ENCODE results near the gene SUGCT.
"Not testable (repeated sequence)": the region's sequence is repeated elsewhere in the genome, so short reads cannot be mapped to it uniquely, and the experiment has no call there.

The SUGCT gene

DNA sequence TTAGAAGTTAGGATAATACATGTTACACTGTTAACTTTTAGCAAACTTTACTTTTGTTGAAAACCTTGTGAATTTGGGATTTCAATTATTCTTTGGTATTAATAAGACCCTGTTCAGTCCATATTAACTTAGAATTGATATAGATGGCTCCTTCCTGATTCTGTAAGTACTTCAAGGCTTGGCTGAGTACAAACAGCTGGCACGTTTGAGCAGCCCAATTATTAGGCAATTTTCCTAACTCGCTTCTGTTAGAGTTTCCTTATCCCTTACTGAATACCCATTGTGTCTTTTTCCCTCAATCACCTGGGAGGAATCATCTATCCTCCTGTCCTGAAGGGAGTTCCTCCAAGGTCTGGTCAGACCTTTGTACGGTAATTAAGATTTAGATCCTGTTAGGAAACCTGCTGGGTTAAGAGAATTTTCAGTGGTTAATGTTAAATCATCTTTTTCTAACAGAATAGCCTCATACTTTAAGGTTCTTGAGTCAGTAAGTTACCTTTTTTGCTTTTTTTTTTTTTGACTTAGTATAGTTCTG, 10.9 kb downstream of the SUGCT start:
- H3K36me3 ChIP-seq (ENCODE audit: control insufficient read depth, insufficient read depth, low read length); H3K79me2 ChIP-seq; H3K4me2 ChIP-seq (ENCODE audit: low read length); H3K4me1 ChIP-seq; H3K9ac ChIP-seq; H2AFZ ChIP-seq; H3K27ac ChIP-seq; H3K4me3 ChIP-seq (ENCODE audit: low read depth, low read length); H3K27me3 ChIP-seq (ENCODE audit: control insufficient read depth, insufficient read depth, low read length); H3K9me3 ChIP-seq (ENCODE audit: control insufficient read depth, low read length): not testable (repeated sequence)

DNA sequence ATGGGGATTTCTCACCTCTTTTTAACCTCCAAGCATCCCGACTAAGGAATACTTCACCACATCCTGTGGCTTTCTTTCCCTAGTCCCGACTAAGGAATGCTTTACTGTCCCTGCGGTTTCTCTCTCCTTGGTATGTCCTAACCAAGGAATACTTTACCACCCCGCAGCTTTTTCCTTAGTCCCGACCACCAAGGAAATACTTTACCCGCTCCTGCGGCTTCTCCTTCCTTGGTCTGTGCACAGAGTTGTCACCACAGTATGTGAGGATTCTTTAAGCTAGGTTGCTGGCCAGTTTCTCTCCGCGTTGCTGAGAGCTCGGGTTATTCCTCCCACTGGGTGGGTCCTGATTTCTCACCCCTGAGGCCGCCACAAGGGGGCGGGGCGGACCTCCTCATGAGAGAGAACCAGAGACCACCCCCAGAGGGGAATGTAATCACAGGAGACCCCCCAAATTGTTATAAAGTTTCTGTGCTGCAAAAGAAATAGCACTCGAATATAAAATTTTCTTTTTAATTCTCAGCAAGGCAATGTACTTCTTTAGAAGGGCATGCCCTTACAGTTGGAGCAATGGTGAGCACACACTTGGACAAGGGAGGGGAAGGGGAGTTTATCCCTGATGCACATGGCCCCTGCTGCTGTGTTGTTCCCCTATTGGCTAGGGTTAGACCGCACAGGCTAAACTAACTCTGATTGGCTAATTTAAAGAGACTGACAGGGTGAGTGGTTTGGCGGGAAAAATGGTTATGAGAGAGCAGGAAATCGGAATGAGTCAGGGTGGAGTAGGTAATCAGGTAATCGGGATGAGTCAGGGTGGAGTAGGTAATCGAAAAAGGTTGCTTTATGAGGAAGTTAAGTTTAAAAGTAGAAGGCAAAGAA, 12.8 kb downstream of the SUGCT start:
- no peak overlapping the region for H3K4me3 ChIP-seq (ENCODE audit: low read depth, low read length)
- no peaks in the 10 kb centered on the region for H3K4me1 ChIP-seq
- no peaks in the 10 kb centered on the region for H3K79me2 ChIP-seq
- no peak overlapping the region for H3K4me2 ChIP-seq (ENCODE audit: low read length)
- H3K9me3 ChIP-seq (ENCODE audit: control insufficient read depth, low read length) = no peaks in the 10 kb centered on the region
- no peaks in the 10 kb centered on the region for H3K27me3 ChIP-seq (ENCODE audit: control insufficient read depth, insufficient read depth, low read length)
- no peaks in the 10 kb centered on the region for H3K36me3 ChIP-seq (ENCODE audit: control insufficient read depth, insufficient read depth, low read length)
- no peak overlapping the region for H2AFZ ChIP-seq
- no peak overlapping the region for H3K27ac ChIP-seq
- H3K9ac ChIP-seq = no peak overlapping the region
- TF ChIP-seq, protein P1, sequence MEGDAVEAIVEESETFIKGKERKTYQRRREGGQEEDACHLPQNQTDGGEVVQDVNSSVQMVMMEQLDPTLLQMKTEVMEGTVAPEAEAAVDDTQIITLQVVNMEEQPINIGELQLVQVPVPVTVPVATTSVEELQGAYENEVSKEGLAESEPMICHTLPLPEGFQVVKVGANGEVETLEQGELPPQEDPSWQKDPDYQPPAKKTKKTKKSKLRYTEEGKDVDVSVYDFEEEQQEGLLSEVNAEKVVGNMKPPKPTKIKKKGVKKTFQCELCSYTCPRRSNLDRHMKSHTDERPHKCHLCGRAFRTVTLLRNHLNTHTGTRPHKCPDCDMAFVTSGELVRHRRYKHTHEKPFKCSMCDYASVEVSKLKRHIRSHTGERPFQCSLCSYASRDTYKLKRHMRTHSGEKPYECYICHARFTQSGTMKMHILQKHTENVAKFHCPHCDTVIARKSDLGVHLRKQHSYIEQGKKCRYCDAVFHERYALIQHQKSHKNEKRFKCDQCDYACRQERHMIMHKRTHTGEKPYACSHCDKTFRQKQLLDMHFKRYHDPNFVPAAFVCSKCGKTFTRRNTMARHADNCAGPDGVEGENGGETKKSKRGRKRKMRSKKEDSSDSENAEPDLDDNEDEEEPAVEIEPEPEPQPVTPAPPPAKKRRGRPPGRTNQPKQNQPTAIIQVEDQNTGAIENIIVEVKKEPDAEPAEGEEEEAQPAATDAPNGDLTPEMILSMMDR (IDR thresholded peaks at IDR 0.05) = no peak

DNA sequence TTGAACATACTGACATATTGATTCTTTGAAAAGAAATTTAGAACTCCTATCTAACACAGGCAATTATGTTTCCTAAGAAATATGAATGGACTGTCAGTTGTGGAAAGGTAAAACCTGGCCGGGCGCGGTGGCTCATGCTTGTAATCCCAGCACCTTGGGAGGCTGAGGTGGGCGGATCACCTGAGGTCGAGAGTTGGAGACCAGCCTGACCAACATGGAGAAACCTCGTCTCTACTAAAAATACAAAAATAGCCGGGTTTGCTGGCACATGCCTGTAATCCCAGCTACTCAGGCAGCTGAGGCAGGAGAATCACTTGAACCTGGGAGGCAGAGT, 13.4 kb downstream of the SUGCT start:
- H3K27me3 ChIP-seq (ENCODE audit: control insufficient read depth, insufficient read depth, low read length); H3K79me2 ChIP-seq; H3K27ac ChIP-seq; H2AFZ ChIP-seq; H3K36me3 ChIP-seq (ENCODE audit: control insufficient read depth, insufficient read depth, low read length); H3K4me2 ChIP-seq (ENCODE audit: low read length); H3K9ac ChIP-seq; H3K9me3 ChIP-seq (ENCODE audit: control insufficient read depth, low read length); H3K4me3 ChIP-seq (ENCODE audit: low read depth, low read length); H3K4me1 ChIP-seq: not testable (repeated sequence)

DNA sequence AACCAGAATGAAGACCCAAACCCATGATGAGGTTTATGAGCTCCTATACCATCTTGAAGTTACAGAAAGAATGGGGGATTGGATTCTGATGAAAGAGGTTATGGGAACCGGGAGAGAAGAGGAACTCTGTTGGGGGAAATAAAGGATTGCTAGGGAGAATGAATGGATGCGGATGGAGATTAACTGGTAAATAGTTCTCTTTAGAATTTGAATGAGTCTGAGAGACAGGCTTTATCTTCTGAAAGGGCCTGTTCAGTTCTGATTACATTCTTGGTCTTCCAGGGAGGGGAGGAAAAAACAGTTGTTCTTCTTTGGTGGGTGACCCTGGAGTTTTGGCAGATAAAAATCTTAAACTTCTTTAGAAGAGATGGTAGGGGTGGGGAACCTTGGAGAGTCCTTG, 13.9 kb downstream of the SUGCT start:
- Histone ChIP-seq H3K36me3 (ENCODE audit: control insufficient read depth, insufficient read depth, low read length) (no peaks in the 10 kb centered on the region), H3K4me1 (no peaks in the 10 kb centered on the region), H3K4me2 (ENCODE audit: low read length) (no peak overlapping the region), H3K4me3 (ENCODE audit: low read depth, low read length) (no peak overlapping the region), H2AFZ (no peak overlapping the region), H3K9ac (no peak overlapping the region), H3K27ac (no peak overlapping the region), H3K79me2 (no peaks in the 10 kb centered on the region), H3K9me3 (ENCODE audit: control insufficient read depth, low read length) (no peaks in the 10 kb centered on the region), H3K27me3 (ENCODE audit: control insufficient read depth, insufficient read depth, low read length) (no peaks in the 10 kb centered on the region)
- TF ChIP-seq, protein P1 (IDR thresholded peaks at IDR 0.05) = no peak

DNA sequence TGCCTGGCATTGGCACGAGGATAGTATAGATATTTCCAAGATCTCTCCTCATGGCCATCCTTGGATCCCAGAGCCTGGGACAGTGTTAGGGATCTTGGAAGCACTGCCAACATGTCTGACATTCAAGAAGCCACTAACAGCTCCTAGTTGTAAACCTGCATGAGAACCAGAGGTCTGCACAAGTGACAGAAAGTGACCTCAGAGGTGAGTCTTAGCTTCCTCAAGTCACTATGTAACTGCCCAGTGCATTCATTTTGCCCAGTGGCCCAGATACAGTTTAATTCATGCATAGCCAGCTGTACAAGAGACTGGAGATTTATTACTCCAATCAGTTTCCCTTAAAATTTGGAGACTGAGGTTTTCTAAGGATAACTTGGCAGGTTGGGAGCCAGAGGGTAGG, 16.7 kb downstream of the SUGCT start:
- H2AFZ ChIP-seq = no peak overlapping the region
- no peak overlapping the region for H3K4me3 ChIP-seq (ENCODE audit: low read depth, low read length)
- H3K9me3 ChIP-seq (ENCODE audit: control insufficient read depth, low read length) = no peaks in the 10 kb centered on the region
- TF ChIP-seq, protein P1 (IDR thresholded peaks at IDR 0.05) = no peak
- H3K36me3 ChIP-seq (ENCODE audit: control insufficient read depth, insufficient read depth, low read length) = no peaks in the 10 kb centered on the region
- H3K79me2 ChIP-seq = no peaks in the 10 kb centered on the region
- H3K9ac ChIP-seq = no peak overlapping the region
- no peak overlapping the region for H3K4me2 ChIP-seq (ENCODE audit: low read length)
- no peaks in the 10 kb centered on the region for H3K4me1 ChIP-seq
- no peak overlapping the region for H3K27ac ChIP-seq
- no peaks in the 10 kb centered on the region for H3K27me3 ChIP-seq (ENCODE audit: control insufficient read depth, insufficient read depth, low read length)

Data from parathyroid adenoma (tissue), 2 donors.